K562 treated with DMSO at 1 percent for 4 hours (cell line): Measurements from ENCODE around the gene CALCOCO1. TPM values are rescaled to one million over a fixed set of nuclear protein-coding genes. Genes with fewer than 3 reads are reported as not detected.

ENCODE experiments used
- total RNA-seq: library from RNA; unstranded; fragments of 300-600 nt; gene quantifications from 2 replicates; pipeline ENCODE4 v1.2.3, GENCODE V29; 2022; ENCODE audit not compliant: insufficient read depth

Gene CALCOCO1
- total RNA-seq = 20.7 and 34.5 TPM in 2 replicates

GRCh38 chr12:53727310-53728041, at the start of gene CALCOCO1:
Gene CALCOCO1 (minus strand): TSS chr12:53727452. CDS start chr12:53725242, 2,210 bp downstream.

GRCh38 chr12:53751336-53752191, 24.3 kb upstream of the CALCOCO1 start, which contains the start of gene CISTR:
Gene CISTR (minus strand): TSS chr12:53751979.

GRCh38 chr12:53675701-53676607, 51.3 kb downstream of the CALCOCO1 start, which contains the start of gene ATP5MC2:
Gene ATP5MC2 (minus strand): TSS chr12:53676083. CDS start chr12:53672614, 3,469 bp downstream.

Other genes starting within 250 kb of the CALCOCO1 start
- gene MAP3K12, start 228.0 kb downstream of the CALCOCO1 start, total RNA-seq = 6.0 and 8.7 TPM in 2 replicates
- 55.5 and 59.8 TPM in 2 replicates for gene TARBP2, start 226.2 kb downstream of the CALCOCO1 start, total RNA-seq
- gene NPFF, start 220.0 kb downstream of the CALCOCO1 start, total RNA-seq = not detected in 2 replicates
- gene ATF7, start 101.1 kb downstream of the CALCOCO1 start, total RNA-seq = 7.9 and 9.6 TPM in 2 replicates
- 473 and 530 TPM in 2 replicates for gene ATP5MC2, start 51.4 kb downstream of the CALCOCO1 start, total RNA-seq
- gene CISTR, start 24.5 kb upstream of the CALCOCO1 start, total RNA-seq = not detected in 2 replicates
- gene HOXC13, start 211.4 kb upstream of the CALCOCO1 start, total RNA-seq = 0.69 and 1.8 TPM in 2 replicates
- 0.74 and 1.2 TPM in 2 replicates for gene HOXC12, start 227.5 kb upstream of the CALCOCO1 start, total RNA-seq
- gene HOXC11, start 245.7 kb upstream of the CALCOCO1 start, total RNA-seq = not detected in 2 replicates
- not detected in 2 replicates for gene HOTAIR, start 247.5 kb upstream of the CALCOCO1 start, total RNA-seq